ENCODE measurements around the gene TCHP. TPM values are rescaled to one million over a fixed set of nuclear protein-coding genes. Genes with fewer than 3 reads are reported as not detected.

TCHP gene
- total RNA-seq, 2 experiments from 2014 or later, result 13.3 to 29.8 TPM

DNA sequence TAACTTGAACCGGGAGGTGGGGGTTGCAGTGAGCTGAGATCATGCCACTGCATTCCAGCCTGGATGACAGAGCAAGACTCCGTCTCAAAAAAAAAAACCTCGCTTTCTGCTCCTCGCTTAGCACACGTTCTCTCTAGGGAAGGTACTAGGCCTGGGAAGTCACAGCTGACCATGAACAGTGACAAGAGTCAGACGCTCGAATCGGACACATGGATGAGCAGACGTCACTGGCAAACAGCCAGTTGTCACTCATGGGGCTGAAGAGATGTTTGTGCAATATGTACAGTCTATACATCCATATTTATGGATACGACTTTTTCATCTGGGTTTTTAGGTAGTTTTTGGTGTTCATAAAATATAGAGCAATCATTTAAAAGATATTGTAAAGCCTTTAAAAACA lies 19.4 kb downstream of the TCHP start:
- no peaks in the 10 kb centered on the region for H3K9me3 ChIP-seq (ENCODE audit: low read length)
- H3K9me2 ChIP-seq (ENCODE audit: insufficient read depth, low read length), result no peaks in the 10 kb centered on the region
- no peak overlapping the region for H3K4me3 ChIP-seq (ENCODE audit: low read depth, low read length, poor library complexity, severe bottlenecking)
- no peak overlapping the region for H3K4me2 ChIP-seq (ENCODE audit: low read length)
- peaks cover 7% of the 10 kb centered on the region for H3K4me1 ChIP-seq (ENCODE audit: insufficient read depth, low read length, poor library complexity, severe bottlenecking)
- BruUV-seq (replicated peaks), result no TSS peak
- H4K20me1 ChIP-seq (ENCODE audit: insufficient read depth, low read length), result no peaks in the 10 kb centered on the region
- H3K27ac ChIP-seq (ENCODE audit: low read depth, low read length, poor library complexity, severe bottlenecking), result no peak overlapping the region
- intact Hi-C loops (cut with micrococcal nuclease; ENCODE audit: unreplicated experiment), result no loop called here
- ChIA-PET POLR2A (no interaction called here), CTCF (ENCODE audit: unreplicated experiment) (no interaction called here)
- no peak for TF ChIP-seq CTCF (conservative IDR thresholded peaks at IDR 0.05; ENCODE audit: low read length)
- TF ChIP-seq EZH2phosphoT487 (IDR thresholded peaks at IDR 0.05; ENCODE audit: borderline replicate concordance, low read depth, low read length), result no peak
- no peak overlapping the region for H2AFZ ChIP-seq (ENCODE audit: low read length)
- DNase-seq (ENCODE audit: low spot score), result no peak
- peaks cover 67% of the 10 kb centered on the region for H3K36me3 ChIP-seq (ENCODE audit: insufficient read depth, low read length)
- H3K79me2 ChIP-seq (ENCODE audit: insufficient read depth, low read depth, low read length), result no peaks in the 10 kb centered on the region

GRCh38 chr12:109920261-109920780 lies 20.2 kb downstream of the TCHP start:
- Histone ChIP-seq H3K9me3 (ENCODE audit: low read length) (no peaks in the 10 kb centered on the region), H3K27ac (ENCODE audit: low read depth, low read length, poor library complexity, severe bottlenecking) (no peak overlapping the region), H2AFZ (ENCODE audit: low read length) (no peak overlapping the region), H3K4me1 (ENCODE audit: insufficient read depth, low read length, poor library complexity, severe bottlenecking) (peaks cover 14% of the 10 kb centered on the region), H3K79me2 (ENCODE audit: insufficient read depth, low read depth, low read length) (no peaks in the 10 kb centered on the region), H3K4me3 (ENCODE audit: low read depth, low read length, poor library complexity, severe bottlenecking) (no peak overlapping the region), H3K9me2 (ENCODE audit: insufficient read depth, low read length) (no peaks in the 10 kb centered on the region), H4K20me1 (ENCODE audit: insufficient read depth, low read length) (no peaks in the 10 kb centered on the region), H3K36me3 (ENCODE audit: insufficient read depth, low read length) (peaks cover 62% of the 10 kb centered on the region), H3K4me2 (ENCODE audit: low read length) (no peak overlapping the region)
- no peak for DNase-seq (ENCODE audit: low spot score)
- CTCF ChIA-PET (ENCODE audit: unreplicated experiment), result no interaction called here
- intact Hi-C loops (cut with micrococcal nuclease; ENCODE audit: unreplicated experiment), result no loop called here
- TF ChIP-seq CTCF (conservative IDR thresholded peaks at IDR 0.05; ENCODE audit: low read length) (no peak), EZH2phosphoT487 (IDR thresholded peaks at IDR 0.05; ENCODE audit: borderline replicate concordance, low read depth, low read length) (no peak)
- no TSS peak for BruUV-seq (replicated peaks)
- POLR2A ChIA-PET, result no interaction called here

DNA sequence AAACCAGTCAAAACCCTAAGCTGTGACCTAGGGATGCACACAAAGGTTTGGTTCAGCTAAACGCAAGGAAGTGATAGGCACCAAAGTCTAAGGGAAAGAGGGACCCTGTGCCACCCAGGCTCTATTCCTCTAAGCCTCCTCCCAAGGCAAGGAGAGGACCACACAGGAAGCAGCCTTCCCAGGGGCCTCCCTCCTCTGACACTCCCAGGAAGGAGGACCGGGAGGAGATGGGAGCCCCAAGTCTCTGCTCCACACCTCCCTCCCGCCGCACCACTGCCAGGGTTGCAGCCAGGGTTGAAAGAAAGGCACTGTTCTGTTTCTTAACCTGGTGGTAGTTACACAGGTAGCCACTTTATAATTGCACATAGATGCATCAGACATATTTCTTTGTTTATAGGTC lies 21.9 kb downstream of the TCHP start:
- Histone ChIP-seq H3K4me3 (ENCODE audit: low read depth, low read length, poor library complexity, severe bottlenecking) (no peak overlapping the region), H3K4me1 (ENCODE audit: insufficient read depth, low read length, poor library complexity, severe bottlenecking) (peaks cover 14% of the 10 kb centered on the region), H4K20me1 (ENCODE audit: insufficient read depth, low read length) (no peaks in the 10 kb centered on the region), H3K27ac (ENCODE audit: low read depth, low read length, poor library complexity, severe bottlenecking) (no peak overlapping the region), H3K9me2 (ENCODE audit: insufficient read depth, low read length) (no peaks in the 10 kb centered on the region), H3K4me2 (ENCODE audit: low read length) (no peak overlapping the region), H2AFZ (ENCODE audit: low read length) (no peak overlapping the region), H3K9me3 (ENCODE audit: low read length) (no peaks in the 10 kb centered on the region), H3K36me3 (ENCODE audit: insufficient read depth, low read length) (peaks cover 58% of the 10 kb centered on the region), H3K79me2 (ENCODE audit: insufficient read depth, low read depth, low read length) (no peaks in the 10 kb centered on the region)
- BruUV-seq (replicated peaks), result no TSS peak
- POLR2A ChIA-PET, result no interaction called here
- TF ChIP-seq EZH2phosphoT487 (IDR thresholded peaks at IDR 0.05; ENCODE audit: borderline replicate concordance, low read depth, low read length) (no peak), CTCF (conservative IDR thresholded peaks at IDR 0.05; ENCODE audit: low read length) (no peak)
- CTCF ChIA-PET (ENCODE audit: unreplicated experiment), result no interaction called here
- no peak for DNase-seq (ENCODE audit: low spot score)
- intact Hi-C loops (cut with micrococcal nuclease; ENCODE audit: unreplicated experiment), result no loop called here
